Aorta (tissue), 5 donors: Measurements from ENCODE around the gene AK8. TPM values are rescaled to one million over a fixed set of nuclear protein-coding genes. Genes with fewer than 3 reads are reported as not detected.

ENCODE experiments used
- ATAC-seq: fragments of 200-7000 bp; cut with Tn5 transposase; one replicate; pipeline ENCODE4 v1.9.1; 2022; ENCODE audit warnings: moderate library complexity; ENCODE audit not compliant: low FRiP score
- DNase-seq, 2 donors: peaks; one replicate each; pipeline ENCODE4 v3.0.0-alpha.2; 2020
- H3K27ac ChIP-seq, 2 donors: one replicate each; pipeline ENCODE4 v1.5.1; 2013; ENCODE audit warnings: low read length in 2 of 2, mild to moderate bottlenecking in 2 of 2, moderate library complexity in 2 of 2, control low read depth in 1 of 2, inconsistent platforms in 1 of 2, low read depth in 1 of 2
- H3K27me3 ChIP-seq, 2 donors: one replicate each; pipeline ENCODE4 v1.6.1; 2013; ENCODE audit warnings: control low read depth in 1 of 2, low read length in 1 of 2, mild to moderate bottlenecking in 1 of 2, moderate library complexity in 1 of 2; ENCODE audit not compliant: insufficient read depth in 2 of 2, control insufficient read depth in 1 of 2
- H3K36me3 ChIP-seq, 2 donors: one replicate each; pipeline ENCODE4 v1.6.1; 2013; ENCODE audit warnings: control low read depth in 1 of 2, low read length in 1 of 2, mild to moderate bottlenecking in 1 of 2; ENCODE audit not compliant: insufficient read depth in 2 of 2, control insufficient read depth in 1 of 2
- H3K4me1 ChIP-seq, 2 donors: one replicate each; pipeline ENCODE4 v1.6.1; 2013; ENCODE audit warnings: low read length in 2 of 2, control low read depth in 1 of 2, mild to moderate bottlenecking in 1 of 2, moderate library complexity in 1 of 2; ENCODE audit not compliant: insufficient read depth in 2 of 2, control insufficient read depth in 1 of 2
- H3K4me3 ChIP-seq, 2 donors: one replicate each; pipeline ENCODE4 v1.5.1; 2013; ENCODE audit warnings: low read length in 2 of 2, control low read depth in 1 of 2, mild to moderate bottlenecking in 1 of 2
- H3K9me3 ChIP-seq: one replicate; pipeline ENCODE4 v1.6.1; 2013; ENCODE audit warnings: mild to moderate bottlenecking, low read length; ENCODE audit not compliant: control insufficient read depth
- WGBS, 2 donors: extraction: QIAGEN DNeasy Blood & Tissue Kit; methylation state at CpG; one replicate each; pipeline ENCODE4 v1.1.7; 2013; 5-methylcytosine and 5-hydroxymethylcytosine counted together
- intact Hi-C, 2 donors: fragments of 100-400 bp; cut with DNase I; formaldehyde crosslinking; loops; one replicate each; pipeline versions ENCODE4 v1.14.2 to v1.15.0; 2022
- polyA plus RNA-seq, 2 donors: library from polyadenylated mRNA; stranded (reverse); fragments of 200-250 nt; gene quantifications; one replicate each; pipeline ENCODE4 v1.2.3, GENCODE V29; 2013
- total RNA-seq, 2 donors: library from RNA; stranded (reverse); fragmentation: NEBNext Ultra II Directional; extraction: Animal tissue kit (Norgen Biotek cat#: 25700); gene quantifications; one replicate each; pipeline ENCODE4 v1.2.1, GENCODE V29; 2021
- donor health status: healthy with polysubstance abuse.
- donor health status: Bipolar disorder and iron deficiency.
- donor health status: DM: no; HTN: no; CAD: no.
- donor health status: DM: no; HTN: no; CAD: no.
- donor health status: DM: yes; HTN: yes; CAD: no.

Gene AK8
- total and polyA plus RNA-seq, 4 donors = 0.38 to 0.72 (median 0.71) TPM; not detected in 1

- no peak for ATAC-seq
- Histone ChIP-seq H3K27ac (no peak overlapping the region), H3K27me3 (no peaks in the 10 kb centered on the region), H3K4me3 (no peak overlapping the region), H3K9me3 (no peaks in the 10 kb centered on the region), H3K4me1 (no peaks in the 10 kb centered on the region), H3K36me3 (peaks cover 3 to 8% of the 10 kb centered on the region in 2 donors)
- intact Hi-C loops = no loop called here
- 89 to 93% methylated on average over 7 of the region's 7 CpGs for WGBS, 2 donors
- no peak for DNase-seq
Measured at GRCh38 chr9:132908635-132909034, 30.6 kb upstream of the AK8 start.

- H3K4me3 ChIP-seq = no peak overlapping the region
- DNase-seq (no peak), ATAC-seq (no peak)
- H3K4me1 ChIP-seq = no peaks in the 10 kb centered on the region
- H3K9me3 ChIP-seq = no peaks in the 10 kb centered on the region
- intact Hi-C loops = no loop called here
- no peaks in the 10 kb centered on the region for H3K27me3 ChIP-seq
- H3K36me3 ChIP-seq = peaks cover 3 to 14% of the 10 kb centered on the region in 2 donors
- 90 to 92% methylated on average over 12 of the region's 12 CpGs for WGBS, 2 donors
- H3K27ac ChIP-seq = no peak overlapping the region
Measured at GRCh38 chr9:132905726-132906125, 27.6 kb upstream of the AK8 start.

- peaks cover 0 to 13% of the 10 kb centered on the region in 2 donors for H3K36me3 ChIP-seq
Measured at GRCh38 chr9:132903574-132904492, 25.7 kb upstream of the AK8 start.

GRCh38 chr9:132901858-132902831 is 24.1 kb upstream of the AK8 start:
- Histone ChIP-seq H3K27me3 (no peaks in the 10 kb centered on the region), H3K27ac (peak overlapping the region in 1 of 2 donors; percentile 17), H3K9me3 (no peaks in the 10 kb centered on the region), H3K36me3 (peaks cover 0 to 17% of the 10 kb centered on the region in 2 donors), H3K4me1 (no peaks in the 10 kb centered on the region), H3K4me3 (no peak overlapping the region)
- 45% methylated on average over 11 of the region's 11 CpGs for WGBS, 2 donors
- ATAC-seq = peak; percentile 80
- intact Hi-C loops = no loop called here
- peak; percentile 62 to 84 for DNase-seq

More at GRCh38 chr9:132903574-132904492, 25.7 kb upstream of the AK8 start:
- intact Hi-C loops = no loop called here
- no peak for DNase-seq
- Histone ChIP-seq H3K27ac (no peak overlapping the region), H3K9me3 (no peaks in the 10 kb centered on the region), H3K27me3 (no peaks in the 10 kb centered on the region), H3K4me1 (no peaks in the 10 kb centered on the region), H3K4me3 (no peak overlapping the region)
- ATAC-seq = no peak
- WGBS, 2 donors = 73 to 78% methylated on average over 13 of the region's 13 CpGs

- H3K36me3 ChIP-seq = peaks cover 0 to 25% of the 10 kb centered on the region in 2 donors
- ATAC-seq (no peak), DNase-seq (no peak)
- no peak overlapping the region for H3K4me3 ChIP-seq
- H3K9me3 ChIP-seq = no peaks in the 10 kb centered on the region
- no peaks in the 10 kb centered on the region for H3K27me3 ChIP-seq
- 92% methylated on average over 7 of the region's 7 CpGs for WGBS, 2 donors
- H3K27ac ChIP-seq = no peak overlapping the region
- H3K4me1 ChIP-seq = no peaks in the 10 kb centered on the region
- intact Hi-C loops = no loop called here
Measured at GRCh38 chr9:132898051-132898450, 20.0 kb upstream of the AK8 start.

- DNase-seq (no peak), ATAC-seq (no peak)
- Histone ChIP-seq H3K27me3 (no peaks in the 10 kb centered on the region), H3K9me3 (no peaks in the 10 kb centered on the region), H3K4me3 (no peak overlapping the region), H3K36me3 (peaks cover 0 to 23% of the 10 kb centered on the region in 2 donors), H3K4me1 (no peaks in the 10 kb centered on the region), H3K27ac (no peak overlapping the region)
- WGBS, 2 donors = 83 to 86% methylated on average over 6 of the region's 6 CpGs
- intact Hi-C loops = no loop called here
Measured at GRCh38 chr9:132896906-132897305, 18.8 kb upstream of the AK8 start.

GRCh38 chr9:132896264-132896663 is 18.2 kb upstream of the AK8 start:
- peaks cover 0 to 20% of the 10 kb centered on the region in 2 donors for H3K36me3 ChIP-seq
- no peaks in the 10 kb centered on the region for H3K9me3 ChIP-seq
- no peak overlapping the region for H3K27ac ChIP-seq
- no peaks in the 10 kb centered on the region for H3K27me3 ChIP-seq
- no peaks in the 10 kb centered on the region for H3K4me1 ChIP-seq
- no peak for DNase-seq
- ATAC-seq = no peak
- WGBS, 2 donors = 91 to 92% methylated on average over 13 of the region's 13 CpGs
- H3K4me3 ChIP-seq = no peak overlapping the region
- intact Hi-C loops = no loop called here

- 45% methylated on average over 9 of the region's 9 CpGs for WGBS, 2 donors
- ATAC-seq (no peak), DNase-seq (no peak)
- no peaks in the 10 kb centered on the region for H3K9me3 ChIP-seq
- no peaks in the 10 kb centered on the region for H3K4me1 ChIP-seq
- no peaks in the 10 kb centered on the region for H3K27me3 ChIP-seq
- H3K36me3 ChIP-seq = peaks cover 0 to 16% of the 10 kb centered on the region in 2 donors
- H3K4me3 ChIP-seq = no peak overlapping the region
- intact Hi-C loops = no loop called here
- no peak overlapping the region for H3K27ac ChIP-seq
Measured at GRCh38 chr9:132894862-132895835, 17.1 kb upstream of the AK8 start.
